ENCODE measurements around the gene TDP2. TPM values are rescaled to one million over a fixed set of nuclear protein-coding genes. Genes with fewer than 3 reads are reported as not detected.

The TDP2 gene
- total and polyA plus RNA-seq, 7 donors: 30.4 to 543 (median 67.6) TPM

GRCh38 chr6:24659561-24659960 lies 7.1 kb downstream of the TDP2 start:
- H3K36me3 ChIP-seq: peaks cover 0 to 46% (median 9%) of the 10 kb centered on the region in 4 donors
- no peak overlapping the region for H3K27ac ChIP-seq
- TF ChIP-seq EP300 (IDR thresholded peaks at IDR 0.05) (no peak), POLR2AphosphoS5 (IDR thresholded peaks at IDR 0.05) (no peak), POLR2A (IDR thresholded peaks at IDR 0.05) (no peak)
- TF ChIP-seq, protein P1, sequence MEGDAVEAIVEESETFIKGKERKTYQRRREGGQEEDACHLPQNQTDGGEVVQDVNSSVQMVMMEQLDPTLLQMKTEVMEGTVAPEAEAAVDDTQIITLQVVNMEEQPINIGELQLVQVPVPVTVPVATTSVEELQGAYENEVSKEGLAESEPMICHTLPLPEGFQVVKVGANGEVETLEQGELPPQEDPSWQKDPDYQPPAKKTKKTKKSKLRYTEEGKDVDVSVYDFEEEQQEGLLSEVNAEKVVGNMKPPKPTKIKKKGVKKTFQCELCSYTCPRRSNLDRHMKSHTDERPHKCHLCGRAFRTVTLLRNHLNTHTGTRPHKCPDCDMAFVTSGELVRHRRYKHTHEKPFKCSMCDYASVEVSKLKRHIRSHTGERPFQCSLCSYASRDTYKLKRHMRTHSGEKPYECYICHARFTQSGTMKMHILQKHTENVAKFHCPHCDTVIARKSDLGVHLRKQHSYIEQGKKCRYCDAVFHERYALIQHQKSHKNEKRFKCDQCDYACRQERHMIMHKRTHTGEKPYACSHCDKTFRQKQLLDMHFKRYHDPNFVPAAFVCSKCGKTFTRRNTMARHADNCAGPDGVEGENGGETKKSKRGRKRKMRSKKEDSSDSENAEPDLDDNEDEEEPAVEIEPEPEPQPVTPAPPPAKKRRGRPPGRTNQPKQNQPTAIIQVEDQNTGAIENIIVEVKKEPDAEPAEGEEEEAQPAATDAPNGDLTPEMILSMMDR (IDR thresholded peaks at IDR 0.05): no peak

GRCh38 chr6:24658573-24659560 lies 7.8 kb downstream of the TDP2 start:
- DNase-seq: no peak
- WGBS, 2 donors: 48 to 74% methylated on average over 9 of the region's 9 CpGs
- Histone ChIP-seq H3K27me3 (no peaks in the 10 kb centered on the region), H3K27ac (no peak overlapping the region), H3K36me3 (peaks cover 0 to 49% (median 10%) of the 10 kb centered on the region in 4 donors), H3K4me3 (no peak overlapping the region), H3K4me1 (no peaks in the 10 kb centered on the region), H3K9me3 (no peaks in the 10 kb centered on the region)
- TF ChIP-seq POLR2A (IDR thresholded peaks at IDR 0.05): no peak
- intact Hi-C loops (cut with DNase I): no loop called here

More at GRCh38 chr6:24659561-24659960, 7.1 kb downstream of the TDP2 start:
- intact Hi-C loops (cut with DNase I): no loop called here
- no peak overlapping the region for H3K4me3 ChIP-seq
- no peaks in the 10 kb centered on the region for H3K9me3 ChIP-seq
- 13 to 52% methylated on average over 1 of the region's 1 CpG for WGBS, 2 donors
- H3K4me1 ChIP-seq: peaks cover 0 to under 1% (median under 1%) of the 10 kb centered on the region in 4 donors
- no peaks in the 10 kb centered on the region for H3K27me3 ChIP-seq
- DNase-seq: no peak

- Histone ChIP-seq H3K36me3 (peaks cover 6 to 64% (median 19%) of the 10 kb centered on the region in 4 donors), H3K9me3 (no peaks in the 10 kb centered on the region), H3K4me3 (no peak overlapping the region), H3K4me1 (no peaks in the 10 kb centered on the region), H3K27ac (no peak overlapping the region), H3K27me3 (no peaks in the 10 kb centered on the region)
- WGBS, 2 donors: 51 to 83% methylated on average over 1 of the region's 1 CpG
- TF ChIP-seq, protein P1 (IDR thresholded peaks at IDR 0.05): no peak
- no peak for TF ChIP-seq EP300 (IDR thresholded peaks at IDR 0.05)
- TF ChIP-seq POLR2AphosphoS5 (IDR thresholded peaks at IDR 0.05): no peak
- TF ChIP-seq POLR2A (IDR thresholded peaks at IDR 0.05): no peak
- no peak for DNase-seq
- intact Hi-C loops (cut with DNase I): no loop called here
Measured at GRCh38 chr6:24655215-24655614, 11.5 kb downstream of the TDP2 start.

DNA sequence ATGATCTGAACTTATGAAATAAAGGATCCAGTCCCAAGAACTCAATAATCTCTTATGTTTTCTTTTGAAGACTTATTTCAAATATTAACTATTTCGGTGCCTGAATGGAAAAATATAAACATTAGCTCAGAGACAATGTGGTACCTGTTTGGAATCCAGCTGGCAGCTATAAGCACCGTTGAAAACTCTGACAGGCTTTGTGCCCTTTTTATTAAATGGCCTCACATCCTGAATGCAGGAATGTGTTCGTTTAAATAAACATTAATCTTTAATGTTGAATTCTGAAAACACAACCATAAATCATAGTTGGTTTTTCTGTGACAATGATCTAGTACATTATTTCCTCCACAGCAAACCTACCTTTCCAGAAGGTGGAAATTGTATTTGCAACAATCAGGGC lies 16.3 kb downstream of the TDP2 start:
- Histone ChIP-seq H3K4me3 (no peak overlapping the region), H3K27ac (no peak overlapping the region), H3K4me1 (peaks cover 0 to 4% (median 2%) of the 10 kb centered on the region in 4 donors), H3K36me3 (peaks cover 11 to 52% (median 19%) of the 10 kb centered on the region in 4 donors), H3K9me3 (no peaks in the 10 kb centered on the region), H3K27me3 (peaks cover 0 to under 1% (median 0%) of the 10 kb centered on the region in 3 donors)
- no peak for DNase-seq
- intact Hi-C loops (cut with DNase I): no loop called here
- TF ChIP-seq POLR2AphosphoS5 (IDR thresholded peaks at IDR 0.05) (no peak), POLR2A (IDR thresholded peaks at IDR 0.05) (no peak), EP300 (IDR thresholded peaks at IDR 0.05) (no peak)
- TF ChIP-seq, protein P1 (IDR thresholded peaks at IDR 0.05): no peak
- 27 to 43% methylated on average over 3 of the region's 3 CpGs for WGBS, 2 donors

GRCh38 chr6:24649691-24650090 lies 17.0 kb downstream of the TDP2 start:
- no peak overlapping the region for H3K4me3 ChIP-seq
- H3K36me3 ChIP-seq: peaks cover 11 to 52% (median 19%) of the 10 kb centered on the region in 4 donors
- no peak for DNase-seq
- no peak for TF ChIP-seq POLR2AphosphoS5 (IDR thresholded peaks at IDR 0.05)
- intact Hi-C loops (cut with DNase I): no loop called here
- peaks cover 0 to 7% (median 2%) of the 10 kb centered on the region in 4 donors for H3K4me1 ChIP-seq
- WGBS, 2 donors: 76 to 85% methylated on average over 2 of the region's 2 CpGs
- H3K27ac ChIP-seq: no peak overlapping the region
- peaks cover 0 to 7% (median 0%) of the 10 kb centered on the region in 3 donors for H3K27me3 ChIP-seq
- no peaks in the 10 kb centered on the region for H3K9me3 ChIP-seq
